Neural cell (in vitro differentiated cells): Measurements from ENCODE around the gene SLC2A13.

Source experiments
- EP300 ChIP-seq: fragments of 450-650 bp; conservative IDR thresholded peaks from 2 replicates; pipeline ENCODE4 v1.6.1; 2014; ENCODE audit warnings: antibody characterized with exemption, mild to moderate bottlenecking, moderate library complexity; ENCODE audit not compliant: poor library complexity, severe bottlenecking
- EZH2 ChIP-seq: fragments of 200-600, 300-800 bp; shearing (Covaris generic), sonication (generic); IDR thresholded peaks from 2 replicates; pipeline ENCODE4 v1.6.1; 2014; ENCODE audit warnings: antibody characterized with exemption, low read length, borderline replicate concordance, mild to moderate bottlenecking; ENCODE audit not compliant: insufficient read depth, poor library complexity, severe bottlenecking
- POLR2AphosphoS5 ChIP-seq: IDR thresholded peaks from 2 replicates; pipeline ENCODE4 v1.6.1; 2012
- RAD21 ChIP-seq: fragments of 450-650 bp; conservative IDR thresholded peaks from 2 replicates; pipeline ENCODE4 v1.6.1; 2014; ENCODE audit warnings: antibody characterized with exemption, mild to moderate bottlenecking, moderate library complexity
- TAF1 ChIP-seq: IDR thresholded peaks from 2 replicates; pipeline ENCODE4 v1.6.1; 2012; ENCODE audit warnings: low read depth
- TF ChIP-seq, protein P1 (sequence below): fragments of 450-650 bp; IDR thresholded peaks from 2 replicates; pipeline ENCODE4 v1.5.1; 2014; ENCODE audit warnings: antibody characterized with exemption, mild to moderate bottlenecking, moderate library complexity; ENCODE audit not compliant: poor library complexity, severe bottlenecking

DNA sequence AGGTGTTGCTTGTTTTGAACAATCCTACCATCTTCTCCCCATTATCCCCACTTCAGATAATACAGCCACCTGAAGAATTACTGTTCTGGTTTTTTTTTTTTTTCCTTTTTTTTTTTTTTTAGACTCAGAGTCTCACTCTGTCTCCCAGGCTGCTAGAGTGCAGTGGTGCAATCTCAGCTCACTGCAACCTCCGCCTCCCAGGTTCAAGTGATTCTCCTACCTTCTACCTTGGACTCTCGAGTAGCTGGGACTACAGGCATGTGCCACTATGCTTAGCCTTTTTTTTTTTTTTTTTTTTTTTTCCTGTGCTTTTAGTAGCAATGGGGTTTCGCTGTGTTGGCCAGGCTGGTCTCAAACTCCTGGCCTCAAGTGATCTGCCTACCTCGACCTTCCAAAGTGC lies 306.9 kb downstream of the SLC2A13 start:
- TF ChIP-seq RAD21, result no peak
- TF ChIP-seq EZH2, result no peak
- TF ChIP-seq, protein P1, sequence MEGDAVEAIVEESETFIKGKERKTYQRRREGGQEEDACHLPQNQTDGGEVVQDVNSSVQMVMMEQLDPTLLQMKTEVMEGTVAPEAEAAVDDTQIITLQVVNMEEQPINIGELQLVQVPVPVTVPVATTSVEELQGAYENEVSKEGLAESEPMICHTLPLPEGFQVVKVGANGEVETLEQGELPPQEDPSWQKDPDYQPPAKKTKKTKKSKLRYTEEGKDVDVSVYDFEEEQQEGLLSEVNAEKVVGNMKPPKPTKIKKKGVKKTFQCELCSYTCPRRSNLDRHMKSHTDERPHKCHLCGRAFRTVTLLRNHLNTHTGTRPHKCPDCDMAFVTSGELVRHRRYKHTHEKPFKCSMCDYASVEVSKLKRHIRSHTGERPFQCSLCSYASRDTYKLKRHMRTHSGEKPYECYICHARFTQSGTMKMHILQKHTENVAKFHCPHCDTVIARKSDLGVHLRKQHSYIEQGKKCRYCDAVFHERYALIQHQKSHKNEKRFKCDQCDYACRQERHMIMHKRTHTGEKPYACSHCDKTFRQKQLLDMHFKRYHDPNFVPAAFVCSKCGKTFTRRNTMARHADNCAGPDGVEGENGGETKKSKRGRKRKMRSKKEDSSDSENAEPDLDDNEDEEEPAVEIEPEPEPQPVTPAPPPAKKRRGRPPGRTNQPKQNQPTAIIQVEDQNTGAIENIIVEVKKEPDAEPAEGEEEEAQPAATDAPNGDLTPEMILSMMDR, result no peak
- no peak for TF ChIP-seq TAF1
- TF ChIP-seq EP300, result no peak
- no peak for TF ChIP-seq POLR2AphosphoS5
